Activated CD8-positive, alpha-beta memory T cell treated with anti-CD3 and anti-CD28 coated beads, Interleukin-2, amount 50 U/mL, for 1 hour (primary cell): ENCODE measurements around the gene TSN.

Experiments
- DNase-seq: peaks from one replicate; pipeline ENCODE4 v3.0.0-alpha.2; 2020; ENCODE audit errors: extremely low read depth

The TSN gene

DNA sequence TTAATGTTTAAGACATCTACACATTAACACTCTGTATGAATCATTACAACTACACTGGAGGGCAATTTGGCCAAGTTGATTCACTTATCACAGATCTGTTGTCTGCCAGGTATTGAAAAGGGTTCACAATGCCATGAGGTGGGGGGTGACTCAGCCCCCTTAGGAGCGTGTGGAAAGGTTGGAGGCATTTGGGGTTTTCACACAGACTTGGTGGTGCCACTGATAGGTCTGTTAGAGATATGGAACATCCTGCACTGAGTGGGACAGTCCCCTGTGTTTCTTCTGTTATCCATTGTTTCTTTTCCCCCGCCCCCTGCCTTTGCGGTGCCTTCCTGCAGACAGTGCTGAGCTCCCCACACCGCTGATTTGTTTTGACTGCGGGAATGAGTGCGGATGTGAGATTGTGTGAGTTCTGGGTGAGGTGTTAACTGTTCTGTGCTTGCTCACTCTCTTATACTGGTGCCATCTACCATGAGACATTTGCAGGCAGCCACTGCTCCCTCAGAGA is 9.3 kb upstream of the TSN start:
- no peak for DNase-seq

DNA sequence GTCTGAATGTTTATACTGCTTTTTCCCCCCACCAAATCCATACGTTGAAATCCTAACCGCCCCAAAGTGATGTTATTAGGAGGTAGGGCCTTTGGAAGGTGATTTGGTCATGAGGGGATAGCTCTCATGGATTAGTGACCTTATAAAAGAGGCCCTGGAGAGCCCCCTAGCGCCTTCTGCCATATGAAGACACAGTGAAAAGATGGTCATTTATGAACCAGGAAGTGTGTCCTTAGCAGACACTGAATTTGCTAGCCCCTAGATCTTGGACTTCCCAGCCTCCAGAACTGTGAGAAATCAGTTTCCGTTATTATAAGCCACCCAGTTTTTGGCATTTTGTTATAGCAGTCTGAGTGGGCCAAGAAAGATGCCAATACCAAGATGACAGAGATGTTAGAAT is 7.2 kb upstream of the TSN start:
- no peak for DNase-seq

DNA sequence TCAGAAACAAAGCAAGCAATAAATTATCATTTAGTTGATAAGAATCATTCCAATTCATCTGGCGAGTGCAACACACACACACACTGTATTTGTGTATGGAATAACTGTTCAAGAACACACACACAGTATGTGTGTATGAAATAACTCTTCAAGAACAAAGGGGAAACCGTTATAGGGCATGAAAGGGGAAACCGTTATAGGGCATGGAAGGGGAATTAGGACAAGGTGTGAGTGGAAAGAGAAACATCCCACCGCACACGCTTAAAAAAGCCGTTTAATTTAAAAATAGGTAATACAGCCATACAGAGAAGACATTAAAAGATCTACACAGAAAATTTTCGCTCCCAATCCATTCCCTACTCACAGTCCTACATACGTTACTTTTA is 607 bp upstream of the TSN start:
- no peak for DNase-seq

DNA sequence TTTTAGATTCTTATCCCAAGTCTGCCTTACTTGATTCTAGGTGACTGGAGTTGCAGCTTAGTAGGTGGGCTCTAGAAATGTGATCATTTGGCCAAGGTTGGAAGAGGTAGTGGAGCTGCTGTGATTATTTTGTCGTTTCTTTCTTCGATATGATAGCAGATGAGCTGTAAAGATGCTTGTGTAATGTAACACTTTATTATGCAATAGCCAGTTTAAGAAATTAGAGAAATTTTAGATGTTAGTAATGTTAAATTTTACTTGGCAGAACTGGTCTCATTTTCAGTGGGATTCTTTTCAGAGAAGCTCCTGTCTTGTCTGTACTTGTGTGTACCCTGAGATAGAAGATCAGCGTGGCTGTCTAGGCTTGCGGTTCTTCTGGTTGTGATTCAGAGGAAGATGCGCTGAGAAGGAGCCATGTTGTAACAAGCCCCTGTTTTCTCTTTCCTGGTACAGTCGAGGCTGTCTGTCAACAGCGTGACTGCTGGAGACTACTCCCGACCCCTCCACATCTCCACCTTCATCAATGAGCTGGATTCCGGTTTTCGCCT is 9.3 kb downstream of the TSN start:
- no peak for DNase-seq

DNA sequence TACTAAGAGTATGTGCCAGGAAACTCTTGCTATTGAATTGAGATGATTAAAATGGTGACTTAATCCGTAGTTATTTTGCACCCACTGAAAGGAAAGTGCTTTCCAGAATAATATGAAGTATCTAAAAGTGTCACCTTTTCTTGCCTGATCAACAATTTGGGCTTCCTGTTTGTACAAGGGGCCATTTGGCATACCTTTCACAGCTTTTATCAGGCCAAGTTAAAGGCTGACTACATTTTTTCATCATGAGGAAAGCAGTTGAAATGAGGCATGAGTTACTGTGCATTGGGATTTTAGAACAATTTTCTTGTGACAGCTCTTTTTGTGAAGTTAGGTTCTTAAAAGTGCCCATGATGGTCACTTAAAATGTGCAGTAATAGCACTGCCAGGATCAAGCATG is 11.2 kb downstream of the TSN start:
- DNase-seq, result no peak

DNA sequence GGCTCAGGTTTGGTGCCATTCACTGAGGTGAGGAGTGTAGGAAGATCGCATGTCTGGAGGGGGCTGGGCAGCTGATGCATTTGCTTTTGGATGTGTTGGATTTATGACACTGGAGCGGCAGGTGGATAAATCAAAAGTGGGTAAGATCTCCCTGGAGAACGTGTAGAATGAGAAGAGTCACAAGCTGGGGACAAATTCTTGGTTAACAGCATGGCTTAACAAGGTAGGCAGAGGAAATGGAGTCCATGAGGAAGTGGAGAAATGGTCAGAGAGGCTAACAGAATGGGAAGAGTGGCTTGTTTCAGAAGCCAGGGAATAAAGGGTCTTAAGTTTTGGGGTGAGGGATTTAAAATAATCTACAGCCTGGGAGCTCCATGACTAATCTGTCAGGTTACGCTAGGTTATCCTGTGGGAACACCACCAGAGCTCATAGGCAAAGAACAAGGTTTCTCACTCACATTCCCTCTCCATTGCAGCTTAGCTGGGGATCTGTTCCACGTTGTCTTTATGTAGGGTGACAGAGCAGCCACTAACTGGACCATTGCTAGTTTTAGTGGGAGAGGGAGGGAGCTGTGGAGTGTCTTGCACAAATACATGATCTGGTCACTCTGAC is 12.8 kb downstream of the TSN start:
- DNase-seq, result no peak

DNA sequence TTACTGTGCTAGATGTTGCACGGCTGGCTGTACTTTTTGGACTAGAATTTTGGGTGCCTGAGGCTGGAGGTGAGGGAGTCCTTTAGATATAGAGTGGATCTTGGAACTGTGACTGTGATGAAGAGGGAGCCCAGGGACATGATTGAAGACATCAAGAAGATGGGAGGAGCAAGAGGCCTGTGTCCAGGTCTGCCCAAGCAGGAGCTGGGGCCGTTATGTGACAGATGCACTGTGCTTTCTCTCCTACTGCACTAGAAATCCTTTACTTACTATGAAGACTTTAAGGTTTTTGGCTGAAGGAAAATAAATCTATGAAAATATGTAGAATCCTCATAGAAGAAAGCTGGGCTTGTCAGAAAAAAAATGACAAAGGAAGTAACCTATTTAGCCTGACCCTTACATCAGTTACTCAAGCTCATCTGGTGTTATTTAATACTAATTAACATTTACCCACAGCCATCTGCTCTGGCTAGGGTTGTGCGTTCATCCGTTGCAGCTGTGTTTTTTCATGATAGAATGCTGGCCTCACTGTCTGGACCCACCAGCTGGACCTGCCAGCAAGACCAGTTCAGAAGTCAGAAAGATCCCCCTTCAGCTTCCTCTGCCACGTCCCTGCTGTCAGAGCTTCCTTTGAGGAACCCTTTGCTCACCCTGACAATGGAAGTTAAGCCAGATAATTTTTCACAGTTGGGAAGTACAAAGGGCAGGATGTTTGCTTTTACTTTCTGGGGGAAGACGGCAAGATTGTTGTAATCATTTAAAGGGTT is 16.7 kb downstream of the TSN start:
- no peak for DNase-seq

DNA sequence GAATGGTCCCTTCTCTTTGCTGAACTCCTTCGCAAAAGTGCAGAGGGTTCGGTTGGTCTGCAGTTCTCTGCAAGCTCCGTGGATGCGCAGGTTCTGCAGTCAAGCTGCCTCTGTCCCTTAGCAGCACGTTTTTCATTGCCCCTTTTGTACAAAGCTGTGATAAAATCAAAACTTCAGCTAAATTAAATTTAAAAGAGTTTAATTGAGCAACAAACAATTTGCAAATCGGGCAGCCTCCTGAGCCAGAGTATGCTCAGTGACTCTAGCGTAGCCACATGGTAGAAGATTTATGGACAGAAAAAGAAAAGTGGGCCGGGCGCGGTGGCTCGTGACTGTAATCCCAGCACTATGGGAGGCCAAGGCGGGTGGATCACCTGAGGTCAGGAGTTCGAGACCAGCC is 18.8 kb downstream of the TSN start:
- DNase-seq, result no peak

DNA sequence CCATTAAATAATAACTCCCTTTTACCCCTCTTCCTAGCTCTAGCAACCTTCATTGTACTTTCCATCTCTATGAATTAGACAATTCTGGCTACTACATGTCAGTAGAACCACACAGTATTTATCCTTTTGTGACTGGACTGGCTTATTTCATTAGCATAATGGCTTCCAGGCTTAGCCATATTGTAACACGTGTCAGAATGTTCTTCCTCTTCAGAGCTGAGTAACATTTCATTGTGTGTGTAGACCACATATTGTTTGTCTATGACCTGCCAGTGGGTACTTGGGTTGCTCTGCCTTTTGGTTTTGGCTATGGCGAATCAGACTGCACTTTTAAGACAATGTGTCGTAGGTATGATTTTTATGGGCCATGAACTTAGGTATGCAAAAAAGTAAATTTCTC is 20.9 kb downstream of the TSN start:
- no peak for DNase-seq

DNA sequence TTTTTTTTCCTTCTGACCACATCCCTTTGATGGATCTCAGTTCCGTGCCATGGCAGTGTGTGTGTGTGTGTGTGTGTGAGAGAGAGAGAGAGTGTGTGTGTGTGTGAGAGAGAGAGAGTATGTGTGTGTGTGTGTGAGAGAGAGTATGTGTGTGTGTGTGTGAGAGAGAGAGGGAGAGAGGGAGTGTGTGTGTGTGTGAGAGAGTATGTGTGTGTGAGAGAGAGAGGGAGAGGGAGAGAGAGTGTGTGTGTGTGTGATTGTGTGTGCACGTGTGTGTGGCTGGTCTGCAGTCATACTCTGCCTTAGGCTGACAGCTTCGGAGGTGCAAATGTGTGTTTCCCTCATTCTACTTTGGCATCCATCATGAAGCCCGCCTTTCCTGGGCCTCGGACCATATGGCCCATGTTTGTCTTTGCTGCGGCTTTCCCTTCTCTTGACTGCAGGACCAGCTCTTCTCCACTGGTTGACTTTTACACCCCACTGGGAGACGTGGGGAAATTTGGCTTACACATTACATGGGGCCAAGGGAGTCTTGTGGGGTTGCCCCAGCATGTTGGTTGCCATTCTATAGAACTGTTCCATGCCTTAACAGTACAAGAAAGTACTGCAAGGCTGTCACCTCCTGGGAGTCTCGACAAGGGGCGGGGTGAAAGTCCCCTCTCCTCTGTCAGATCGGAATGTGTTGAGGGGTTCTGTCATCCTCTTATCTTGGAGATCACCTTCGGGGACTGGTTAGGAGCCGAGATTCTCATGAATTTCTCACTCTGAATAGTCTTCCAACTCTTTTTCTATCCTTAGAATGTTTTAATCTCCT is 21.6 kb downstream of the TSN start:
- DNase-seq, result no peak

DNA sequence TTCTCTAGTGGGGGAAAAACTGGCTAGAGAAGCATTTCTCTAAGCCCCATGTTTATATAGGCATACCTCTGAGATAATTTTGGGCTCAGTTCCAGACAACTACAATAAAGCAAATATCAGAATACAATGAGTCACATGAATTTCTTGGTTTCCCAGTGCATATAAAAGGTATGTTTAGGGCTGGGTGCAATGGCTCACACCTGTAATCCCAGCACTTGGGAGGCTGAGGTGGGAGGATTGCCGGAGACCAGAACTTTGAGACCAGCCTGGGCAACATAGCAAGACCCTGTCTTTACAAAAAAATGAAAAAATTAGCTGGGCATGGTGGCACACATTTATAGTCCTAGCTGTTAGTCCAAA is 22.2 kb downstream of the TSN start:
- DNase-seq, result no peak

DNA sequence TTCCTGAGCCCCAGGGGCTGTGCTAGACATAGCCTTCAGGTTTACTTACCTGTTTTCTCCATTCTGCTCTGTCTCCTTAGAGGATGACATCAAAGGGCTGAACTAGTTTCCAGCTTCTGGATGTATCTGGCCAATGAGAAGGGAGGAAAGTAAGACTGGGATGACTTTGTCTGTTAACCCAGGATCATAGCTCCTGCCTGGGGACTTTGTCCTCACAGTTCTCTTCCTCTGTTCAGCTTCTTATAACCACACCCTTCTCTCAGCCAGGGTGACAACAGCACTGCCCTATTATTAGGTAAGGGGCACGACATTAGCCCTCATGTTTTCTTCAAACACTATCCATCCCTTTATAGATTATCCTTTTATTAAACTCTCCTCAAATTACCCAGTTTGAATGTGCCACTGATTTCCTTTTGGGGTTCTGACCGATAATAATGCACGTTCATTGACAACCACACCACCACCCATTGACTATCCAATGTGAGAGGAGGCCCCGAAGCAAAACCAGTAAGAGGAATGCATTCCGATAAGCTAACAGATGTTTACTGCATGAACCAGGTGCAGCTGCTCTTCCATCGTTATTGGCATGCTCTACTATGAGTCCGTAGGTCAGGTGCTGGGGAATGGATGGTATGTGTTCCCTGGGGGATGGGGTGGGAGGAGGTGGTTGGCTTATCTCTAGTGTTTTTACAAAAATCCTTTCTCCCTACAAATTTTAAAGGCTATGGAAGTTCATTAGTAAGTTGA is 23.5 kb downstream of the TSN start:
- no peak for DNase-seq

DNA sequence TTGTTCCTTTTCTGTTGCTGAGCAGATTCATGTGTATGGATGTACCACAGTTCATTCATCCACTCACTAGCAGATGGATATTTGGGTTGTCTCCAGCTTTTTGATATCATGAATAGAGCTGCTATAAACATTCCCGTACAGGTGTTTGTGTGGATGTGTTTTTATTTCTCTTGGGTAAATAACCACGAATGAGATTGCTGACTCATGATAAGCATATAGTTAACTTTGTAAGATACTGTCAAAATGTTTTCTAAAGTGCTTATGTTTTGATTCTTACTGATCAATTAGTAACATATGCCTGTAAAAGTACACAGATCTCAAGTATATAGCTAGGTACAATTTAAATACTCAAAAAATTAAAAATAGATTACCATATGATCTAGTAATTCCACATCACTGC is 27.7 kb downstream of the TSN start:
- DNase-seq, result no peak

DNA sequence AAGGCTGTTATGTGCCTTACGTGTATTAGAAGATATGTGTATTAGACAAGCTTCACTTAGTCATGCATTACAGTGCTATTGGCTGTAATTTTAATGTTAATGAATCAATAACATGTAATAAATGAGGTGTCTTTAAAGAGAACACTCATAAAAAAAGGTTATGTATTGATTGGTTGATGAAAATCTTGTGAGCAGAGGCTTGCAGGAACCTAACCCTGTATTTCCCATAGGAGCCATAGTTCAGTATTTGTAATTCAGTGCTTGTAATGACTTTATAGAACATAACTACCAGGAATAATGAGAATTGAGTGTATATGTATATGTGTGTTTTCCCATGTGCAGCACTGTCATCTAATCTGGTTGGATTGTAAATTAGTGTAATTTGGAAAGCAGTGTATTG is 33.2 kb downstream of the TSN start:
- no peak for DNase-seq

DNA sequence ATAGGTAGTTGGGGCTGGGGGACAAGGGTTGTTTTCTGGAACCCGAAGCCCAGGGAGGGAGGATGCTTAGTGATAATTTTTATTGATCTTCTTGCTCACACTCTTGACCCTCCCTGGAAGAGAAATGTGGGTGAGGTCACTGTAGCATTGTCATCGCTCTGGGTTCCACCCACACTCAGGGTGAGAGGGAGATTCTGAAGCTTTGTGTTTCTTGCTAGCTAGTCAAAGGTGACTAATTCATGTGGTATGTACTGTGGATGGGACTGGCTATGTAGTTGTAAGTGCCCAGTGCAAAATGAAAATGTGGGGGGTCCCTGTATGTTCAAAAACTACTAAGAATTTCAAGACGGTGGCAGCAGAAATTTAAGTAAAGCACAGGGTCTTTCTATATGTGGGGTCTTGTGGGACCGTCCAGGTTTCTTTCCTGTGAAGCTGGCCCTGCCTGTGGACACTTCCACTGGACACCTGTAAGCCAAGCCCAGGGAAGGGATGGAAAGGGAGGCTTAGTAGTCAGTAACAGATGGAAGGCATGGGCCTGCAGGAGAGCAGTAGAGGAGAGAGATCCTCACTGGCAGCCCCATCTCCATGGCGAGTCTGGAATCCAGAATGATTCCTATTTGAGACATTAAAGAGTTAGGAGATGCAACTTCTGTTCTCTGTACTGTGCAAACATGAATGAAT is 35.0 kb downstream of the TSN start:
- DNase-seq, result no peak

DNA sequence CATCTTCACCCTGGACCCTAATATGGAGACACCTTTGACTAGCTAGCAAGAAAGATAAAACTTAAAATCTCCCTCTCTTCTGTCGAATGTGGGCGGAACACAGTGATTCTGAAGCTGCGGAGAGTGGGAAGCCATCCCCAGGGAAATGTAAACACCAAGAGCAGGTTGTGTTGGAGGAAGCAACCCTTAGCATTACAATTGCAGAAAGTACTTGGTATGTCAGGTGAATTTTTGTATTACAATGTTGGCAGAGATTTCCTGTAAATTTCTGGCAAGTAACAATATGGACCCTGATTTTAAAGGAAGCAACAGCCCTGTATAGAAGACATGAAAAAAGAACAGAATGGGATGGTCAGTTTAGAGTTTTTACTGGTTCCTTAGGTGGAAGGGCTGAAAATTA is 35.8 kb downstream of the TSN start:
- DNase-seq, result no peak

DNA sequence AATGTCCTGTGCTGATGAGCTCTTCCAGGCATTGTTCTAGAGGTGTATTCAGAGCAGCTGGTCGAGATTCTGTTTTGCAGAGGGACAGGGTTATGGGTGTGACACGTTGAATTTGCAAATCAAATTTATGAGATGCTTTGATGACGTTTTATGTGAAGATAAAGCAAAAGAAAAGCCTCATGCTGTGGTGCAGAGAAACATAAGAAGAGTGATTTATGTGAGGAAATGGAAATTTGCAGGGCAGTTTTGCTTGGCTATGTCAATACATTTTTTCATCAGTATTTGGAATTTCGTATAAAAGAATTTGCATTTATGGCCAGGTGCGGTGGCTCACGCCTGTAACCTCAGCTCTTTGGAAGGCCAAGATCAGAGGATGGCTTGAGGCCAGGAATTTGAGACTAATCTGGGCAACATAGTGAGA is 36.4 kb downstream of the TSN start:
- no peak for DNase-seq

DNA sequence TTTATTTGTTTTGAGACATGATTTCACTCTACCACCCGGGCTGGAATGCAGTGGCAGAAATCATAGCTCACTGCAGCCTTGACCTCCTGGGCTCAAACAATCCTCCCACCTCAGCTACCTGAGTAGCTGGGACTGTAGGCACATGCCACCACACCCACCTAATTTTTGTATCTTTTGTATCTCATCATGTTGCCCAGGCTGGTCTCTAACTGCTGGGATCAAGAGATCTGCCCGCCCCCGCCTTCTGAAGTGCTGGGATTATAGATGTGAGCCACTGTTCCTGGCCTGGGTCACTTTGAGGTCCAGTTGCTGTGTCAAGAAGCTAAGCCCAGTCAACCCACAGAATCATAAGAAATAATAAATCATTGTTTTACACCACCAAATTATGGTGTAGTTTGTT is 38.4 kb downstream of the TSN start:
- no peak for DNase-seq

DNA sequence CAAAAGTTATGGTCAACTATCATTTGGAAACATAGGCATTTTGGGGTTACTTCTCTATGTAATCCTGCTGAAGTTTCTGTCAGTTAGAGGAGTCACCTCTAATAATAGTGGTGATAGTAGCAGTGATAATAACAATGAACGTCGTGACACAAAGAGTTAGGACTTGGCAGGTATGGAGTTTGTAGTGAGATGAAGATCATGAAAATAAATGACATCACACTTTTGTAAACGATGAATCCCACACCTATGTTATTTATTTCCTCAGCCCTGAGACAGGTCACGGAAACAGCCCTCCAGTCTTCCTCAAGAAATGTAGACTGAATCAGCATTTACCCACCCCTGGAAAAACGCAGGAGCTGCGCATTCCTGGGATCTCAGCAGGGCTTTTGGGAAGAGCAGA is 38.8 kb downstream of the TSN start:
- DNase-seq, result no peak

DNA sequence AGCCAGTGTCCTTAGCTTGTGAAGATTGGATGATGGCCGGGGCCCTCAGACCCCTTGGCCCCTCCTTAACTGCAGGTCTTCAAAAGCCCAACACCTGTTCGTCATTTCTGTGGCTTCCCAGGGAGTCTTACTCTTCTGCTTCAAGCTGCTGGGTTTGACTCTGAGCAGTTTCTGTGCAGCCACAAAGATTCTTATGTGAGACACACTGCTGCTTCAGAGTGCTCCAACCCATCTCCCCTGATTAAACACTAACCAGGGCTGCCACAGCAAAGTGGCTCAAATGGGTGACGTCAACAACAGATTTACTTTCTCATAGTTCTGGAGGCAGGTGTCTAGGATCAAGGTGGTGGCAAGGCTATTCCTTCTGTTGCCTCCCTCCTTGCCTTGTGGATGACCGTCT is 40.8 kb downstream of the TSN start:
- no peak for DNase-seq

DNA sequence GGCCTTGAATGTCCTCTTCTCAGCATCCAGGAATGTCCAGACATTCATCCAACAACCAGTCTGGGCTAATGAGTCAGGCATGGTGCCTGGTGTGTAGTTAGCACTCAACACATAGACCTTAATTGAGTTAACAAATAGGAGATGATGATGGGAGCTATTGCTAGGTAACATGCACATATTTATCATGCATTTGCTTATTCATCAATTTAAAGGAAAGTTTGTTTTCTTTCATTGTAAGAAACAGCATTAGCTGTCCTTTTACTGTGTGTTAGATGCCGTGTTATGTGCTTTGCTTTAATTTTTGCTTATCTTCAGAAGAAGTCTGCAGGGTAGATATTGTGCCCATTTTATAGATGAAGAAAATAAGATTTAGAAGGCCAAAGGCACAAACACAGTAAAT is 43.2 kb downstream of the TSN start:
- no peak for DNase-seq
